ENCODE measurements around the gene ACTG2. TPM values are rescaled to one million over a fixed set of nuclear protein-coding genes. Genes with fewer than 3 reads are reported as not detected.

The ACTG2 gene
- total and polyA plus RNA-seq, 10 of the 15 experiments (the other 5 are each of a cell fraction or from before 2014, with no cell fraction given): 0.06 to 0.97 (median 0.12) TPM; not detected in 7

- in situ Hi-C loops (cut with MboI) (no loop called here), intact Hi-C loops (cut with micrococcal nuclease; ENCODE audit: unreplicated experiment) (no loop called here)
- Histone ChIP-seq H3K27me3 (replicated peaks in 1 of 2; ENCODE audit: control insufficient read depth in 2 of 2, insufficient read depth in 2 of 2, low read length in 1 of 2) (no peaks in the 10 kb centered on the region; a peak in 1 of 4 replicates), H3K79me2 (ENCODE audit: control insufficient read depth, insufficient read depth, low read length) (no peaks in the 10 kb centered on the region), H3K27ac (ENCODE audit: control insufficient read depth, insufficient read depth) (no peak overlapping the region), H3K36me3 (ENCODE audit: control insufficient read depth in 2 of 2, insufficient read depth in 2 of 2, low read length in 1 of 2) (no peaks in the 10 kb centered on the region), H3K4me1 (ENCODE audit: control insufficient read depth, insufficient read depth, low read length) (peaks cover 14% of the 10 kb centered on the region), H3K4me3 (no peak overlapping the region), H3K9me3 (replicated peaks; ENCODE audit: control insufficient read depth, insufficient read depth, low read length) (no peaks in the 10 kb centered on the region), H3K4me2 (ENCODE audit: control insufficient read depth, insufficient read depth) (peak overlapping the region; percentile 36; the same call in 1 of the 2 replicates), H2AFZ (ENCODE audit: control insufficient read depth, low read depth, low read length) (peak overlapping the region; percentile 9; the same call in 1 of the 2 replicates), H4K20me1 (ENCODE audit: control insufficient read depth, insufficient read depth) (no peaks in the 10 kb centered on the region), H3K9ac (ENCODE audit: control insufficient read depth, insufficient read depth, low read length) (no peak overlapping the region)
- ATAC-seq: peak; percentile 19; the same call in 2 of the 3 replicates
- RAD21 ChIA-PET (ENCODE audit: unreplicated experiment): interaction anchor here (0.6 to 1.4 kb wide), 4 partner anchors 84 to 250 kb away, joined by 3 to 5 read pairs (median 4); partner anchors contain the start of gene BOLA3
- SMC1A ChIA-PET (ENCODE audit: uncharacterized antibody, unreplicated experiment): interaction anchor here (0.8 to 1.4 kb wide), 9 partner anchors 11 to 90 kb away, joined by 3 to 10 read pairs (median 3); partner anchors contain the start of gene STAMBP
- no peak for FAIRE-seq
- no peak for DNase-seq (ENCODE audit: low read depth, low spot score)
- POLR2A ChIA-PET: interaction anchor here (1.0 to 1.4 kb wide), 3 partner anchors 13 to 281 kb away, joined by 5 to 8 read pairs (median 6); partner anchors contain the start of gene MOB1A
- 75% methylated on average over 4 of the region's 4 CpGs for WGBS (ENCODE audit: insufficient coverage, insufficient replicate concordance, low lambda C conversion rate, missing lambda C conversion rate)
- BruUV-seq (replicated peaks): no TSS peak
- TF ChIP-seq POLR2AphosphoS2 (IDR thresholded peaks at IDR 0.05; ENCODE audit: low read depth, low read length): no peak
- no peak for TF ChIP-seq SREBF2 (IDR thresholded peaks at IDR 0.05; ENCODE audit: low read length)
- CTCF ChIA-PET: interaction anchor here (1.0 to 1.7 kb wide), 6 partner anchors 11 to 255 kb away, joined by 3 to 8 read pairs (median 4); no protein-coding TSS in a partner anchor
Observed at GRCh38 chr2:73897240-73897583, 4.4 kb downstream of the ACTG2 start.

GRCh38 chr2:73897934-73898333 is 5.1 kb downstream of the ACTG2 start:
- in situ Hi-C loops (cut with MboI): no loop called here
- CTCF ChIA-PET: interaction anchor here (1.5 kb wide), 1 partner anchor 74 kb away, joined by 3 read pairs; no protein-coding TSS in a partner anchor

More at GRCh38 chr2:73897934-73898333, 5.1 kb downstream of the ACTG2 start:
- BruUV-seq (replicated peaks): no TSS peak
- WGBS (ENCODE audit: insufficient coverage, insufficient replicate concordance, low lambda C conversion rate, missing lambda C conversion rate): 82% methylated on average over 6 of the region's 6 CpGs
- H3K9me3 ChIP-seq (replicated peaks; ENCODE audit: control insufficient read depth, insufficient read depth, low read length): no peaks in the 10 kb centered on the region
- H3K27ac ChIP-seq (ENCODE audit: control insufficient read depth, insufficient read depth): no peak overlapping the region
- no peaks in the 10 kb centered on the region for H3K79me2 ChIP-seq (ENCODE audit: control insufficient read depth, insufficient read depth, low read length)
- no peak overlapping the region for H3K4me3 ChIP-seq
- no peaks in the 10 kb centered on the region for H4K20me1 ChIP-seq (ENCODE audit: control insufficient read depth, insufficient read depth)
- ChIA-PET SMC1A (ENCODE audit: uncharacterized antibody, unreplicated experiment) (interaction anchor here (2.3 kb wide), 1 partner anchor 10 kb away, joined by 5 read pairs; no protein-coding TSS in a partner anchor), POLR2A (no interaction called here), RAD21 (ENCODE audit: unreplicated experiment) (interaction anchor here (0.6 to 1.3 kb wide), 2 partner anchors 10 to 216 kb away, joined by 3 read pairs; no protein-coding TSS in a partner anchor)
- H3K27me3 ChIP-seq (replicated peaks in 1 of 2; ENCODE audit: control insufficient read depth in 2 of 2, insufficient read depth in 2 of 2, low read length in 1 of 2): no peaks in the 10 kb centered on the region; a peak in 1 of 4 replicates
- intact Hi-C loops (cut with micrococcal nuclease; ENCODE audit: unreplicated experiment): no loop called here
- DNase-seq (ENCODE audit: low read depth, low spot score) (no peak), ATAC-seq (no peak), FAIRE-seq (no peak)
- no peak overlapping the region for H3K4me2 ChIP-seq (ENCODE audit: control insufficient read depth, insufficient read depth)
- no peak overlapping the region for H3K9ac ChIP-seq (ENCODE audit: control insufficient read depth, insufficient read depth, low read length)
- H3K36me3 ChIP-seq (ENCODE audit: control insufficient read depth in 2 of 2, insufficient read depth in 2 of 2, low read length in 1 of 2): no peaks in the 10 kb centered on the region
- TF ChIP-seq CBX3 (IDR thresholded peaks at IDR 0.05; ENCODE audit: borderline replicate concordance, low read depth) (no peak), ZNF687 (IDR thresholded peaks at IDR 0.05) (no peak), RFX5 (IDR thresholded peaks at IDR 0.05; ENCODE audit: low read depth, low read length) (no peak), CBX5 (IDR thresholded peaks at IDR 0.05; ENCODE audit: low read depth) (no peak), SMAD5 (IDR thresholded peaks at IDR 0.05; ENCODE audit: low read depth) (no peak), ASH2L (IDR thresholded peaks at IDR 0.05; ENCODE audit: borderline replicate concordance, low read depth) (no peak), ETV6 (conservative IDR thresholded peaks at IDR 0.05 in 1 of 2, IDR thresholded peaks at IDR 0.05 in 1 of 2; ENCODE audit: borderline replicate concordance in 1 of 2, low read depth in 1 of 2) (no peak), USF2 (IDR thresholded peaks at IDR 0.05; ENCODE audit: borderline replicate concordance, low read depth, low read length) (no peak)
- H3K4me1 ChIP-seq (ENCODE audit: control insufficient read depth, insufficient read depth, low read length): peaks cover 14% of the 10 kb centered on the region
- no peak overlapping the region for H2AFZ ChIP-seq (ENCODE audit: control insufficient read depth, low read depth, low read length)
